A172 (cell line): ENCODE measurements around the gene RPRML. TPM values are rescaled to one million over a fixed set of nuclear protein-coding genes. Genes with fewer than 3 reads are reported as not detected.

Experiments
- DNase-seq: peaks from one replicate; pipeline ENCODE4 v3.0.0-alpha.2; 2015; ENCODE audit warnings: low spot score
- total RNA-seq: library from RNA; depleted of rRNA; stranded (reverse); fragments of >200 nt; shearing (Covaris generic); gene quantifications from 2 replicates; pipeline ENCODE4 v1.2.3, GENCODE V29; 2014; rRNA removed

Gene RPRML
- total RNA-seq, 1 experiment from 2014 or later, result not detected

DNA sequence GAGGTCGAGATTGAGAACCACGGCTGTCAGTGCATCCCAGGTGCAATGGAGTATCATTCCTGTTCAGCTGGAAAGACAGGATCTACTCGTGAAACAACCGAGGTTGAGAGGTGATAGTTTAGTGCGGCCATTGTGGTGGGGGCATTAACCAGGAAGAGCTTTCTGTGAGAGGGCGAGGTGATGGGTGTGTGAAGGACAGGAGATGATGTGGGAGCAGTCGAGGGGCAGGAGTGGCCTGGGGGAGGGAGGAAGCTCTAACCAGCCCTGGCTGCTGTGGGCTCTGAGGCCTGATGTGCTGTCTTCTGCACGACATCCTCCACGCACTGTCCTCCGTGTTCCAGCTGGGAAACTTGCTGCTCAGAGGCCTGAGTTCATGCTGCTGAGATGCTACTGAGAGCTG lies 34.1 kb downstream of the RPRML start:
- no peak for DNase-seq

GRCh38 chr17:46943501-46944393 lies 35.3 kb downstream of the RPRML start:
- peak; percentile 49 for DNase-seq

GRCh38 chr17:46943218-46943500 lies 35.9 kb downstream of the RPRML start:
- DNase-seq, result no peak

- peak; percentile 70 for DNase-seq
Observed at GRCh38 chr17:46942441-46943217, 36.4 kb downstream of the RPRML start.

- DNase-seq, result peak; percentile 65
Observed at GRCh38 chr17:46940692-46941404, 38.2 kb downstream of the RPRML start.

GRCh38 chr17:46935658-46936266 lies 43.3 kb downstream of the RPRML start:
- DNase-seq, result peak; percentile 86

DNA sequence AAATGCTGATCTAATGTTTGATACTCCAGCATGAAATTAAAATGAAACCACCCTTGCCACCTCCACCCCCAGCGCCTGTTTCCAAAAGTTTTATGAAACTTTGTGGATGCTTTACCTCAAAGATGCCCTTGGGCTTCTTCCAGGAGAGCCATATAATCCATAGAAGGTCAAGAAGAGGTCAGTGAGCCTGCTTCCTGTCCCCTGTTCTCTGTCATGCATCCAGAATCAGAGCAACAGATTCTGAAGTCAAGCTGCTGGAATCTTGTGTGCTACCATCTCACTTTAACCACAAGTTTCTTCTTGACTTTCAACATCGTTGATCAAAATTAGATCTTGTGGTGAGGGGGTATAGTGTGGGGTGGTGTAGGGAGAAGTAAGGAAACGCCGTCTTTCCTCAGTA lies 47.5 kb downstream of the RPRML start:
- no peak for DNase-seq

GRCh38 chr17:46930051-46930450 lies 49.0 kb downstream of the RPRML start:
- DNase-seq, result no peak

DNA sequence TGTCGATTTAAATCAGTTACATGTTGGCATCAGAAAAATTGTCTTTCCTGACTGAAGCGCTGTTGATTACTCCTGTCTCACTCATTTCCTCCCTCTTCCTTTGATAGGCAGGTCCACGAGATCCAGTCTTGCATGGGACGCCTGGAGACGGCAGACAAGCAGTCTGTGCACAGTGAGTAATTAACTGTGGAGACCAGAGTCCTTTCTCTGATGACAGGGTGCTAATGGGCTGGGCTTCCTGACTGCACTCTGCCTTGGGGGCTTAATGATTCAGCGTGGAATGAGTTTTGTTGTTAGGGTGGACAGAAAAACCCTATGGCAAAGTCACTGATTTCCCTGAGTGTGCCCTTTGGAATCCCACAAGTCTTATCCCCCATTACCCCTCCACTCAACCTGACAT lies 49.6 kb downstream of the RPRML start:
- peak; percentile 72 for DNase-seq

- DNase-seq, result no peak
Observed at GRCh38 chr17:46928467-46929261, 50.4 kb downstream of the RPRML start.

Other genes with a start within 250 kb of the RPRML start
- gene WNT3, start 160.6 kb downstream of the RPRML start, total RNA-seq, result 5.3 and 6.0 TPM in 2 replicates
- gene WNT9B, start 127.7 kb downstream of the RPRML start, total RNA-seq, result not detected in 2 replicates
- 41.0 and 50.4 TPM in 2 replicates for gene GOSR2, start 56.1 kb downstream of the RPRML start, total RNA-seq
- 93.1 and 120 TPM in 2 replicates for gene CDC27, start 210.0 kb upstream of the RPRML start, total RNA-seq
- gene MYL4, start 230.1 kb upstream of the RPRML start, total RNA-seq, result not detected in 2 replicates